Measurements from ENCODE around the gene PRAMEF12. TPM values are rescaled to one million over a fixed set of nuclear protein-coding genes. Genes with fewer than 3 reads are reported as not detected.

Gene PRAMEF12
- total RNA-seq, 1 donor from 2014 or later, result not detected

Other genes starting within 250 kb of the PRAMEF12 start
- gene DHRS3, start 155.5 kb upstream of the PRAMEF12 start, total RNA-seq, result 89.7 TPM
- gene AADACL4, start 129.7 kb upstream of the PRAMEF12 start, total RNA-seq, result not detected
- not detected for gene AADACL3, start 57.6 kb upstream of the PRAMEF12 start, total RNA-seq
- not detected for gene CFAP107, start 27.5 kb upstream of the PRAMEF12 start, total RNA-seq
- not detected for gene PRAMEF1, start 17.7 kb downstream of the PRAMEF12 start, total RNA-seq
- gene PRAMEF11, start 57.7 kb downstream of the PRAMEF12 start, total RNA-seq, result not detected
- gene HNRNPCL1, start 75.0 kb downstream of the PRAMEF12 start, total RNA-seq, result not detected
- not detected for gene PRAMEF2, start 83.3 kb downstream of the PRAMEF12 start, total RNA-seq
- not detected for gene PRAMEF4, start 112.5 kb downstream of the PRAMEF12 start, total RNA-seq
- not detected for gene PRAMEF10, start 124.5 kb downstream of the PRAMEF12 start, total RNA-seq
- not detected for gene PRAMEF7, start 142.9 kb downstream of the PRAMEF12 start, total RNA-seq
- gene PRAMEF6, start 173.8 kb downstream of the PRAMEF12 start, total RNA-seq, result not detected

Data from left ventricle myocardium inferior (tissue), 1 donor.